GM20431 (cell line): ENCODE data around the gene GRAMD4.

Source experiments
- in situ Hi-C: fragments of 300-500 bp; cut with MseI, MboI; formaldehyde crosslinking; loops from one replicate; pipeline ENCODE4 v1.15.0; 2020; ENCODE audit warnings: low sequenced_read_pairs; ENCODE audit not compliant: unreplicated experiment

Gene GRAMD4

GRCh38 chr22:46652081-46652846 is 32.1 kb downstream of the GRAMD4 start:
- in situ Hi-C loops, result no loop called here

- in situ Hi-C loops, result no loop called here
Measured at GRCh38 chr22:46652847-46653331, 32.7 kb downstream of the GRAMD4 start.

- in situ Hi-C loops, result no loop called here
Measured at GRCh38 chr22:46653596-46653995, 33.4 kb downstream of the GRAMD4 start.

GRCh38 chr22:46654426-46654825 is 34.2 kb downstream of the GRAMD4 start:
- in situ Hi-C loops, result no loop called here

- in situ Hi-C loops, result no loop called here
Measured at GRCh38 chr22:46654927-46655595, 34.9 kb downstream of the GRAMD4 start.

GRCh38 chr22:46655861-46656608 is 35.8 kb downstream of the GRAMD4 start:
- in situ Hi-C loops, result no loop called here

GRCh38 chr22:46656856-46657654 is 36.9 kb downstream of the GRAMD4 start:
- in situ Hi-C loops, result no loop called here

- in situ Hi-C loops, result no loop called here
Measured at GRCh38 chr22:46657655-46657953, 37.4 kb downstream of the GRAMD4 start.

GRCh38 chr22:46657996-46658947 is 38.1 kb downstream of the GRAMD4 start:
- in situ Hi-C loops, result no loop called here

- in situ Hi-C loops, result no loop called here
Measured at GRCh38 chr22:46659059-46659790, 39.0 kb downstream of the GRAMD4 start.

- in situ Hi-C loops, result no loop called here
Measured at GRCh38 chr22:46659791-46660186, 39.6 kb downstream of the GRAMD4 start.

GRCh38 chr22:46660604-46661201 is 40.5 kb downstream of the GRAMD4 start:
- in situ Hi-C loops, result no loop called here

GRCh38 chr22:46661221-46661851 is 41.1 kb downstream of the GRAMD4 start:
- in situ Hi-C loops, result no loop called here

GRCh38 chr22:46662226-46662625 is 42.0 kb downstream of the GRAMD4 start:
- in situ Hi-C loops, result no loop called here

- in situ Hi-C loops, result no loop called here
Measured at GRCh38 chr22:46663001-46663400, 42.8 kb downstream of the GRAMD4 start.

GRCh38 chr22:46663436-46664100 is 43.4 kb downstream of the GRAMD4 start:
- in situ Hi-C loops, result no loop called here

- in situ Hi-C loops, result no loop called here
Measured at GRCh38 chr22:46664301-46664855, 44.2 kb downstream of the GRAMD4 start.
